Trophoblast cell (in vitro differentiated cells and primary cell): ENCODE data around the gene PTPN6.

Experiments used
- DNase-seq, 2 donors: peaks; one replicate each; pipeline ENCODE4 v3.0.0-alpha.2; 2016
- H2AFZ ChIP-seq: 2 replicates; pipeline ENCODE4 v1.6.1; 2013; ENCODE audit warnings: low read length, moderate library complexity, mild to moderate bottlenecking; ENCODE audit not compliant: insufficient read depth, poor library complexity
- H2AK5ac ChIP-seq: 2 replicates; pipeline ENCODE4 v1.6.1; 2013; ENCODE audit warnings: mild to moderate bottlenecking, low read length
- H2BK120ac ChIP-seq: 2 replicates; pipeline ENCODE4 v1.6.1; 2013; ENCODE audit warnings: low read length, mild to moderate bottlenecking, moderate library complexity; ENCODE audit not compliant: insufficient read depth, poor library complexity
- H2BK12ac ChIP-seq: 2 replicates; pipeline ENCODE4 v1.6.1; 2013; ENCODE audit warnings: mild to moderate bottlenecking, low read length, moderate library complexity
- H2BK5ac ChIP-seq: 2 replicates; pipeline ENCODE4 v1.6.1; 2013; ENCODE audit warnings: low read length, low read depth, moderate library complexity, mild to moderate bottlenecking; ENCODE audit not compliant: poor library complexity
- H3K14ac ChIP-seq: 2 replicates; pipeline ENCODE4 v1.6.1; 2013; ENCODE audit warnings: mild to moderate bottlenecking, low read length
- H3K18ac ChIP-seq: 2 replicates; pipeline ENCODE4 v1.6.1; 2013; ENCODE audit warnings: mild to moderate bottlenecking, low read length
- H3K23ac ChIP-seq: 2 replicates; pipeline ENCODE4 v1.6.1; 2013; ENCODE audit warnings: low read length
- H3K27ac ChIP-seq: 2 replicates; pipeline ENCODE4 v1.5.1; 2013; ENCODE audit warnings: low read depth, mild to moderate bottlenecking, inconsistent platforms, low read length, moderate library complexity
- H3K27me3 ChIP-seq: 2 replicates; pipeline ENCODE4 v1.6.1; 2013; ENCODE audit warnings: inconsistent platforms, mild to moderate bottlenecking, low read length, moderate library complexity; ENCODE audit not compliant: insufficient read depth
- H3K36me3 ChIP-seq, 2 experiments: 1 replicate in 1 of 2; 2 replicates in 1 of 2; pipeline ENCODE4 v1.6.1; 2013; ENCODE audit warnings: low read length in 2 of 2, mild to moderate bottlenecking in 2 of 2, moderate library complexity in 1 of 2; ENCODE audit not compliant: insufficient read depth in 2 of 2, control insufficient read depth in 1 of 2
- H3K4ac ChIP-seq: 2 replicates; pipeline ENCODE4 v1.6.1; 2013; ENCODE audit warnings: low read depth, mild to moderate bottlenecking, low read length, moderate library complexity
- H3K4me1 ChIP-seq, 2 experiments: 1 replicate in 1 of 2; 2 replicates in 1 of 2; pipeline ENCODE4 v1.6.1; 2013; ENCODE audit warnings: low read length in 2 of 2, mild to moderate bottlenecking in 2 of 2, moderate library complexity in 1 of 2; ENCODE audit not compliant: insufficient read depth in 2 of 2, control insufficient read depth in 1 of 2
- H3K4me2 ChIP-seq: 2 replicates; pipeline ENCODE4 v1.6.1; 2013; ENCODE audit warnings: inconsistent platforms, mild to moderate bottlenecking, low read length, moderate library complexity
- H3K4me3 ChIP-seq: 2 replicates; pipeline ENCODE4 v1.5.1; 2013; ENCODE audit warnings: mild to moderate bottlenecking, low read depth, low read length, inconsistent platforms
- H3K79me1 ChIP-seq: one replicate; pipeline ENCODE4 v1.6.1; 2013; ENCODE audit warnings: low read length
- H3K79me2 ChIP-seq: 2 replicates; pipeline ENCODE4 v1.6.1; 2013; ENCODE audit warnings: low read length, mild to moderate bottlenecking; ENCODE audit not compliant: control insufficient read depth, insufficient read depth, poor library complexity
- H3K9ac ChIP-seq: 2 replicates; pipeline ENCODE4 v1.6.1; 2013; ENCODE audit warnings: mild to moderate bottlenecking, low read length
- H3K9me3 ChIP-seq: 2 replicates; pipeline ENCODE4 v1.6.1; 2013; ENCODE audit warnings: low read depth, mild to moderate bottlenecking, control low read depth, inconsistent platforms, low read length; ENCODE audit not compliant: insufficient read depth
- H4K12ac ChIP-seq: 2 replicates; pipeline ENCODE4 v1.6.1; 2013; ENCODE audit warnings: low read depth, mild to moderate bottlenecking, low read length, moderate library complexity
- H4K8ac ChIP-seq: 2 replicates; pipeline ENCODE4 v1.6.1; 2013; ENCODE audit warnings: low read depth, mild to moderate bottlenecking, low read length, moderate library complexity
- H4K91ac ChIP-seq: one replicate; pipeline ENCODE4 v1.6.1; 2013; ENCODE audit warnings: low read depth, mild to moderate bottlenecking, low read length, moderate library complexity
- WGBS: extraction: QIAGEN DNeasy Blood & Tissue Kit; methylation state at CpG from one replicate; pipeline ENCODE4 v1.1.7; 2013; ENCODE audit warnings: missing lambda C conversion rate; ENCODE audit not compliant: insufficient read length, insufficient coverage; ENCODE audit errors: extremely low coverage; 5-methylcytosine and 5-hydroxymethylcytosine counted together

PTPN6 gene

GRCh38 chr12:6964605-6965025 lies 13.5 kb downstream of the PTPN6 start:
- H3K79me1 ChIP-seq, result peaks cover 26% of the 10 kb centered on the region
- peak overlapping the region; percentile 32 for H2AK5ac ChIP-seq
- no peak overlapping the region for H3K23ac ChIP-seq
- peaks cover 37 to 47% of the 10 kb centered on the region in 2 experiments for H3K36me3 ChIP-seq
- WGBS, result no CpG with 5 or more reads among the region's 8 CpGs
- H3K27me3 ChIP-seq, result no peaks in the 10 kb centered on the region
- peaks cover 12 to 26% of the 10 kb centered on the region in 2 experiments for H3K4me1 ChIP-seq
- H3K14ac ChIP-seq, result peak overlapping the region; percentile 25
- no peak for DNase-seq
- peak overlapping the region; percentile 76 for H3K4ac ChIP-seq
- peaks cover 22% of the 10 kb centered on the region for H3K79me2 ChIP-seq
- no peak overlapping the region for H4K91ac ChIP-seq
- no peak overlapping the region for H2BK5ac ChIP-seq
- no peak overlapping the region for H2BK120ac ChIP-seq
- H3K9ac ChIP-seq, result no peak overlapping the region
- no peak overlapping the region for H2BK12ac ChIP-seq
- H4K12ac ChIP-seq, result peak overlapping the region; percentile 50
- peak overlapping the region; percentile 7 for H3K27ac ChIP-seq
- H3K18ac ChIP-seq, result no peak overlapping the region
- H3K4me3 ChIP-seq, result no peak overlapping the region
- no peak overlapping the region for H2AFZ ChIP-seq
- H3K9me3 ChIP-seq, result peaks cover 5% of the 10 kb centered on the region
- H4K8ac ChIP-seq, result peak overlapping the region; percentile 39
- peak overlapping the region; percentile 73 for H3K4me2 ChIP-seq

- Histone ChIP-seq H3K4me2 (no peak overlapping the region), H3K4ac (peak overlapping the region; percentile 76), H3K4me3 (no peak overlapping the region), H3K27me3 (no peaks in the 10 kb centered on the region), H4K12ac (no peak overlapping the region), H3K18ac (no peak overlapping the region), H3K23ac (no peak overlapping the region), H3K14ac (peak overlapping the region; percentile 25), H2BK120ac (no peak overlapping the region), H3K79me2 (peaks cover 26% of the 10 kb centered on the region), H3K79me1 (peaks cover 30% of the 10 kb centered on the region), H3K36me3 (peaks cover 36 to 47% of the 10 kb centered on the region in 2 experiments), H3K9ac (no peak overlapping the region), H2BK12ac (no peak overlapping the region), H3K4me1 (peaks cover 12 to 26% of the 10 kb centered on the region in 2 experiments), H3K9me3 (peaks cover 5% of the 10 kb centered on the region), H2BK5ac (no peak overlapping the region), H4K8ac (peak overlapping the region; percentile 39), H3K27ac (peak overlapping the region; percentile 7), H2AFZ (no peak overlapping the region), H2AK5ac (no peak overlapping the region), H4K91ac (no peak overlapping the region)
- no CpG with 5 or more reads among the region's 12 CpGs for WGBS
- peak; percentile 82 to 91 for DNase-seq
Measured at GRCh38 chr12:6965026-6965661, 14.0 kb downstream of the PTPN6 start.

- DNase-seq, result no peak
- Histone ChIP-seq H3K18ac (no peak overlapping the region), H3K14ac (no peak overlapping the region), H2AFZ (no peak overlapping the region), H3K79me2 (peaks cover 29% of the 10 kb centered on the region), H4K12ac (no peak overlapping the region), H4K8ac (no peak overlapping the region), H3K36me3 (peaks cover 32 to 45% of the 10 kb centered on the region in 2 experiments), H3K27me3 (no peaks in the 10 kb centered on the region), H3K4me3 (no peak overlapping the region), H3K9ac (no peak overlapping the region), H3K9me3 (peaks cover 5% of the 10 kb centered on the region), H2BK120ac (no peak overlapping the region), H3K27ac (no peak overlapping the region), H3K23ac (no peak overlapping the region), H3K4ac (no peak overlapping the region), H3K4me1 (peaks cover 12 to 26% of the 10 kb centered on the region in 2 experiments), H3K79me1 (peaks cover 33% of the 10 kb centered on the region), H2AK5ac (no peak overlapping the region), H3K4me2 (no peak overlapping the region), H4K91ac (no peak overlapping the region), H2BK5ac (no peak overlapping the region), H2BK12ac (no peak overlapping the region)
- WGBS, result no CpG with 5 or more reads among the region's 4 CpGs
Measured at GRCh38 chr12:6965714-6966113, 14.6 kb downstream of the PTPN6 start.

GRCh38 chr12:6966351-6966750 lies 15.2 kb downstream of the PTPN6 start:
- Histone ChIP-seq H3K4ac (no peak overlapping the region), H2BK5ac (no peak overlapping the region), H3K4me1 (peaks cover 12 to 24% of the 10 kb centered on the region in 2 experiments), H3K79me1 (peaks cover 33% of the 10 kb centered on the region), H2BK12ac (no peak overlapping the region), H4K8ac (no peak overlapping the region), H4K12ac (no peak overlapping the region), H2AK5ac (no peak overlapping the region), H3K79me2 (peaks cover 29% of the 10 kb centered on the region), H3K9ac (no peak overlapping the region), H3K36me3 (peaks cover 32 to 45% of the 10 kb centered on the region in 2 experiments), H3K4me2 (no peak overlapping the region), H4K91ac (no peak overlapping the region), H3K18ac (no peak overlapping the region), H3K4me3 (no peak overlapping the region), H3K23ac (no peak overlapping the region), H2AFZ (no peak overlapping the region), H3K9me3 (peaks cover 5% of the 10 kb centered on the region), H3K27me3 (no peaks in the 10 kb centered on the region), H3K27ac (no peak overlapping the region), H2BK120ac (no peak overlapping the region), H3K14ac (no peak overlapping the region)
- no peak for DNase-seq
- no CpG with 5 or more reads among the region's 7 CpGs for WGBS
